Measurements from ENCODE around the gene CHRND. TPM values are rescaled to one million over a fixed set of nuclear protein-coding genes. Genes with fewer than 3 reads are reported as not detected.

Gene CHRND
- total and polyA plus RNA-seq, 2 of the 13 experiments (the other 11 are each of a cell fraction or from before 2014, with no cell fraction given), result 0.18 TPM; not detected in 1

GRCh38 chr2:232494542-232494941, 31.4 kb upstream of the CHRND start:
- BruUV-seq (replicated peaks), result no TSS peak
- H3K4me2 ChIP-seq (ENCODE audit: low read depth, low read length), result no peak overlapping the region
- H3K36me3 ChIP-seq (replicated peaks in 1 of 2; ENCODE audit: control insufficient read depth in 1 of 2, insufficient read depth in 2 of 2, low read length in 2 of 2), result no peaks in the 10 kb centered on the region
- TF ChIP-seq ATF7 (IDR thresholded peaks at IDR 0.05), result no peak
- no peak for TF ChIP-seq ATF7 (CRISPR knock-in tag; IDR thresholded peaks at IDR 0.05)
- no peak for TF ChIP-seq SALL2 (CRISPR knock-in tag; IDR thresholded peaks at IDR 0.05)
- no peak for TF ChIP-seq KAT7 (CRISPR knock-in tag; IDR thresholded peaks at IDR 0.05; ENCODE audit: borderline replicate concordance)
- no peak for TF ChIP-seq JDP2 (CRISPR knock-in tag; IDR thresholded peaks at IDR 0.05; ENCODE audit: borderline replicate concordance)
- no peak for TF ChIP-seq CEBPZ (IDR thresholded peaks at IDR 0.05; ENCODE audit: low read length)
- no peak for TF ChIP-seq ZUFSP (CRISPR knock-in tag; IDR thresholded peaks at IDR 0.05; ENCODE audit: borderline replicate concordance)
- no peak for TF ChIP-seq ZBTB10 (CRISPR knock-in tag; IDR thresholded peaks at IDR 0.05; ENCODE audit: borderline replicate concordance)
- TF ChIP-seq MYC (CRISPR knock-in tag; IDR thresholded peaks at IDR 0.05; ENCODE audit: borderline replicate concordance), result no peak
- in situ Hi-C loops (cut with HindIII; ENCODE audit: extremely low pct_ligation_motif_present, low pct_unique_long_range_greater_than_20kb), result no loop called here
- no peak overlapping the region for H3K9ac ChIP-seq (ENCODE audit: insufficient read depth, low read depth, low read length)
- ATAC-seq (no peak), DNase-seq (ENCODE audit: low spot score) (no peak), FAIRE-seq (no peak)
- WGBS (ENCODE audit: low lambda C conversion rate), result 20% methylated on average over 5 of the region's 5 CpGs
- no peaks in the 10 kb centered on the region for H3K4me1 ChIP-seq (ENCODE audit: insufficient read depth, low read length)
- peaks cover 26 to 92% of the 10 kb centered on the region in 2 experiments for H3K27me3 ChIP-seq (ENCODE audit: control insufficient read depth in 1 of 2, insufficient read depth in 2 of 2, low read length in 2 of 2)
- H3K9me3 ChIP-seq (ENCODE audit: low read length), result no peaks in the 10 kb centered on the region
- CTCF ChIA-PET (ENCODE audit: low intra/inter-chr PET ratio, low total read pairs), result no interaction called here
- intact Hi-C loops (cut with micrococcal nuclease; ENCODE audit: unreplicated experiment), result no loop called here
- POLR2A ChIA-PET, result no interaction called here
- no peaks in the 10 kb centered on the region for H3K79me2 ChIP-seq (ENCODE audit: insufficient read depth, low read length)
- H2AFZ ChIP-seq (ENCODE audit: low read length), result no peak overlapping the region
- no peak overlapping the region for H3K4me3 ChIP-seq (replicated peaks in 1 of 3; ENCODE audit: insufficient read depth in 1 of 3, low read depth in 2 of 3, low read length in 3 of 3)
- no peak overlapping the region for H3K27ac ChIP-seq (ENCODE audit: extremely low read length, insufficient read depth, low read length)
- no peaks in the 10 kb centered on the region for H4K20me1 ChIP-seq (ENCODE audit: insufficient read depth, low read length)
